HG03139 (cell line): Measurements from ENCODE around the gene RHBDF2.

Experiments
- ATAC-seq: cut with Tn5 transposase; IDR thresholded peaks from one replicate; pipeline ENCODE4 v1.9.1; 2021; ENCODE audit not compliant: unreplicated experiment

Gene RHBDF2

GRCh38 chr17:76484228-76484725, 16.9 kb downstream of the RHBDF2 start:
- no peak for ATAC-seq

GRCh38 chr17:76481071-76481655, 20.1 kb downstream of the RHBDF2 start:
- ATAC-seq, result peak; percentile 65

- ATAC-seq, result peak; percentile 7
Measured at GRCh38 chr17:76480632-76481031, 20.6 kb downstream of the RHBDF2 start.

GRCh38 chr17:76479515-76480060, 21.6 kb downstream of the RHBDF2 start:
- ATAC-seq, result no peak

GRCh38 chr17:76478730-76479514, 22.3 kb downstream of the RHBDF2 start:
- ATAC-seq, result no peak

- ATAC-seq, result no peak
Measured at GRCh38 chr17:76478097-76478496, 23.1 kb downstream of the RHBDF2 start.

- ATAC-seq, result no peak
Measured at GRCh38 chr17:76477576-76477975, 23.6 kb downstream of the RHBDF2 start.

GRCh38 chr17:76476736-76477135, 24.5 kb downstream of the RHBDF2 start:
- no peak for ATAC-seq

GRCh38 chr17:76475302-76475701, 25.9 kb downstream of the RHBDF2 start:
- no peak for ATAC-seq

- ATAC-seq, result no peak
Measured at GRCh38 chr17:76474894-76475293, 26.3 kb downstream of the RHBDF2 start.

GRCh38 chr17:76474238-76474637, 27.0 kb downstream of the RHBDF2 start:
- no peak for ATAC-seq

- no peak for ATAC-seq
Measured at GRCh38 chr17:76473541-76473985, 27.7 kb downstream of the RHBDF2 start.

GRCh38 chr17:76472726-76473125, 28.5 kb downstream of the RHBDF2 start:
- no peak for ATAC-seq

- ATAC-seq, result no peak
Measured at GRCh38 chr17:76472258-76472645, 29.0 kb downstream of the RHBDF2 start.

- no peak for ATAC-seq
Measured at GRCh38 chr17:76471498-76472257, 29.5 kb downstream of the RHBDF2 start.

GRCh38 chr17:76469991-76470739, 31.1 kb downstream of the RHBDF2 start:
- ATAC-seq, result no peak

- no peak for ATAC-seq
Measured at GRCh38 chr17:76469076-76469990, 31.9 kb downstream of the RHBDF2 start.

GRCh38 chr17:76468634-76469010, 32.6 kb downstream of the RHBDF2 start:
- ATAC-seq, result no peak

GRCh38 chr17:76467809-76468633, 33.2 kb downstream of the RHBDF2 start:
- no peak for ATAC-seq
